ENCODE measurements around the gene WASF3.

The WASF3 gene

GRCh38 chr13:26589226-26589625 lies 31.7 kb downstream of the WASF3 start:
- in situ Hi-C loops (cut with MboI; ENCODE audit: low sequenced_read_pairs), result no loop called here

GRCh38 chr13:26589754-26590153 lies 32.3 kb downstream of the WASF3 start:
- in situ Hi-C loops (cut with MboI; ENCODE audit: low sequenced_read_pairs), result no loop called here

GRCh38 chr13:26590379-26590778 lies 32.9 kb downstream of the WASF3 start:
- in situ Hi-C loops (cut with MboI; ENCODE audit: low sequenced_read_pairs), result no loop called here

GRCh38 chr13:26590951-26591350 lies 33.5 kb downstream of the WASF3 start:
- in situ Hi-C loops (cut with MboI; ENCODE audit: low sequenced_read_pairs), result no loop called here

GRCh38 chr13:26591672-26592071 lies 34.2 kb downstream of the WASF3 start:
- in situ Hi-C loops (cut with MboI; ENCODE audit: low sequenced_read_pairs), result no loop called here

- in situ Hi-C loops (cut with MboI; ENCODE audit: low sequenced_read_pairs), result no loop called here
Observed at GRCh38 chr13:26593661-26594060, 36.2 kb downstream of the WASF3 start.

- in situ Hi-C loops (cut with MboI; ENCODE audit: low sequenced_read_pairs), result no loop called here
Observed at GRCh38 chr13:26594363-26594762, 36.9 kb downstream of the WASF3 start.

GRCh38 chr13:26596458-26596857 lies 39.0 kb downstream of the WASF3 start:
- in situ Hi-C loops (cut with MboI; ENCODE audit: low sequenced_read_pairs), result no loop called here

GRCh38 chr13:26599403-26599802 lies 41.9 kb downstream of the WASF3 start:
- in situ Hi-C loops (cut with MboI; ENCODE audit: low sequenced_read_pairs), result no loop called here

GRCh38 chr13:26599860-26600259 lies 42.4 kb downstream of the WASF3 start:
- in situ Hi-C loops (cut with MboI; ENCODE audit: low sequenced_read_pairs), result no loop called here

GRCh38 chr13:26600343-26600742 lies 42.9 kb downstream of the WASF3 start:
- in situ Hi-C loops (cut with MboI; ENCODE audit: low sequenced_read_pairs), result no loop called here

- in situ Hi-C loops (cut with MboI; ENCODE audit: low sequenced_read_pairs), result no loop called here
Observed at GRCh38 chr13:26601669-26602068, 44.2 kb downstream of the WASF3 start.

- in situ Hi-C loops (cut with MboI; ENCODE audit: low sequenced_read_pairs), result no loop called here
Observed at GRCh38 chr13:26602783-26603182, 45.3 kb downstream of the WASF3 start.

- in situ Hi-C loops (cut with MboI; ENCODE audit: low sequenced_read_pairs), result no loop called here
Observed at GRCh38 chr13:26604784-26605545, 47.5 kb downstream of the WASF3 start.

- in situ Hi-C loops (cut with MboI; ENCODE audit: low sequenced_read_pairs), result no loop called here
Observed at GRCh38 chr13:26605845-26606244, 48.4 kb downstream of the WASF3 start.

- in situ Hi-C loops (cut with MboI; ENCODE audit: low sequenced_read_pairs), result no loop called here
Observed at GRCh38 chr13:26606631-26607030, 49.1 kb downstream of the WASF3 start.

- in situ Hi-C loops (cut with MboI; ENCODE audit: low sequenced_read_pairs), result no loop called here
Observed at GRCh38 chr13:26614721-26615120, 57.2 kb downstream of the WASF3 start.

GRCh38 chr13:26616126-26616525 lies 58.6 kb downstream of the WASF3 start:
- in situ Hi-C loops (cut with MboI; ENCODE audit: low sequenced_read_pairs), result no loop called here

- in situ Hi-C loops (cut with MboI; ENCODE audit: low sequenced_read_pairs), result no loop called here
Observed at GRCh38 chr13:26618726-26619125, 61.2 kb downstream of the WASF3 start.

GRCh38 chr13:26619358-26619757 lies 61.9 kb downstream of the WASF3 start:
- in situ Hi-C loops (cut with MboI; ENCODE audit: low sequenced_read_pairs), result no loop called here

GRCh38 chr13:26621731-26622401 lies 64.4 kb downstream of the WASF3 start:
- in situ Hi-C loops (cut with MboI; ENCODE audit: low sequenced_read_pairs), result no loop called here

GRCh38 chr13:26623125-26623524 lies 65.6 kb downstream of the WASF3 start:
- in situ Hi-C loops (cut with MboI; ENCODE audit: low sequenced_read_pairs), result no loop called here
